ENCODE data around the gene ORAI2.

DNA sequence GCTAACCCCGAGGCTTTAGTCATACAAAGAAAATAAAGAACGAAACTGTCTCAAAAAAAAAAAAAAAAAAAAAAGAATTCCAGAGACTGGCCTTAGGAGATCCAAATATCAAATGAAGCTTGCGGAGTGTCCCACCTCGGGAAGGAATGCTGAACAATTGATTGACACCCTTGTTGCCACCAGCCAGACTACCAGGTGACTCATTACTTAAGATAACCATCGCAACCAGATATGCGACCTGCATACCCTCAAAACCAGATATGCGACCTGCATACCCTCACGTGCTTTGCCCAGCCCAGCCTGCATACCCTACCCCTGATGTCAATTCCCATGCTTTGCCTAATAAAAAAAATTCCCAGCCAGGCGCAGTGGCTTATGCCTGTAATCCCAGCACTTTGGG, 39.9 kb upstream of the ORAI2 start:
- TF ChIP-seq BRCA1 (CRISPR knock-in tag; IDR thresholded peaks at IDR 0.05) (no peak), PAWR (CRISPR knock-in tag; IDR thresholded peaks at IDR 0.05; ENCODE audit: borderline replicate concordance) (no peak), MXI1 (IDR thresholded peaks at IDR 0.05; ENCODE audit: borderline replicate concordance, low read depth, low read length) (no peak), HDAC2 (CRISPR knock-in tag; IDR thresholded peaks at IDR 0.05) (no peak), NFYB (CRISPR knock-in tag; IDR thresholded peaks at IDR 0.05) (no peak), CBX2 (IDR thresholded peaks at IDR 0.05; ENCODE audit: low read depth, low read length) (no peak), CBX2 (CRISPR knock-in tag; IDR thresholded peaks at IDR 0.05; ENCODE audit: low read depth) (no peak)
- TF ChIP-seq, protein P1, sequence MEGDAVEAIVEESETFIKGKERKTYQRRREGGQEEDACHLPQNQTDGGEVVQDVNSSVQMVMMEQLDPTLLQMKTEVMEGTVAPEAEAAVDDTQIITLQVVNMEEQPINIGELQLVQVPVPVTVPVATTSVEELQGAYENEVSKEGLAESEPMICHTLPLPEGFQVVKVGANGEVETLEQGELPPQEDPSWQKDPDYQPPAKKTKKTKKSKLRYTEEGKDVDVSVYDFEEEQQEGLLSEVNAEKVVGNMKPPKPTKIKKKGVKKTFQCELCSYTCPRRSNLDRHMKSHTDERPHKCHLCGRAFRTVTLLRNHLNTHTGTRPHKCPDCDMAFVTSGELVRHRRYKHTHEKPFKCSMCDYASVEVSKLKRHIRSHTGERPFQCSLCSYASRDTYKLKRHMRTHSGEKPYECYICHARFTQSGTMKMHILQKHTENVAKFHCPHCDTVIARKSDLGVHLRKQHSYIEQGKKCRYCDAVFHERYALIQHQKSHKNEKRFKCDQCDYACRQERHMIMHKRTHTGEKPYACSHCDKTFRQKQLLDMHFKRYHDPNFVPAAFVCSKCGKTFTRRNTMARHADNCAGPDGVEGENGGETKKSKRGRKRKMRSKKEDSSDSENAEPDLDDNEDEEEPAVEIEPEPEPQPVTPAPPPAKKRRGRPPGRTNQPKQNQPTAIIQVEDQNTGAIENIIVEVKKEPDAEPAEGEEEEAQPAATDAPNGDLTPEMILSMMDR (CRISPR knock-in tag; IDR thresholded peaks at IDR 0.05): no peak

Data from HepG2 (cell line).